ENCODE measurements around the gene RCOR1. TPM values are rescaled to one million over a fixed set of nuclear protein-coding genes. Genes with fewer than 3 reads are reported as not detected.

RCOR1 gene
- total and polyA plus RNA-seq, 4 donors, result 13.7 to 19.1 (median 16.9) TPM

DNA sequence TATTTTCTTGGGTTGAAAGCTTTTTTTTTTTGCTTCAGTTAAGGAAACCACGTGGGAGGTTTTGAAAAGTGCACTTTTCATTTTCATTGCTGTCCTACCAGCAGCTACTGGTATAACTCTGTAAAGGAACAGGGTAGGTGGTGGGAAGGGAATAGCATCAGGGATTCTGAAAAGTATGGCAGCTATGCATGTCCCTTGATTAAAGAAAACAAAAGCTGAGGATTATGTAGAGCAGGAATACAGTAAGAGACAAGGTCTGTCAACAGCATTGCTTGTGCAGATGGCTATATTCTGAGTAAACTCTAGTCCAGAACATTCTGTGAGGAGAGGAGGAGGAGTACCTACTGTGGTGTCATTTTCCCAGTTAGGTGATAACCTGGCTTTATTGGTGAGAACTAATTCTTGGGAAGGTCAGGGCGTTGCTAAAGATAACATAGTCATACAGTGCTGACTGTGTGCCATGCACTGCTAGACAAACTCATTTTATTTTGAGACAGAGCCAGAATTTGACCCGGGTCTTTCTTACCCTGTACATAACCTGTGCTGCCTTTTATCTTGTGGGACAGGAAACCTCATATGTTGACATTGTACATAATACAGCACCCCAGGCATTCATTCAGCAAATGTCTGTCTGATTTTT is 104.5 kb downstream of the RCOR1 start:
- H3K4me3 ChIP-seq (ENCODE audit: low read depth, low read length), result no peak overlapping the region
- DNase-seq (ENCODE audit: low read depth in 4 of 6, low spot score in 6 of 6), result no peak
- no peaks in the 10 kb centered on the region for H3K9me3 ChIP-seq (ENCODE audit: control insufficient read depth, insufficient read depth, low read length)
- 50% methylated on average over 1 of the region's 3 CpGs for WGBS (ENCODE audit: insufficient coverage)
- H3K27ac ChIP-seq (ENCODE audit: low read depth, low read length), result no peak overlapping the region
- peaks cover 2% of the 10 kb centered on the region for H3K4me1 ChIP-seq (ENCODE audit: control insufficient read depth, insufficient read depth, low read length)
- H3K27me3 ChIP-seq (ENCODE audit: control insufficient read depth, insufficient read depth, low read length), result no peaks in the 10 kb centered on the region
- H3K36me3 ChIP-seq (ENCODE audit: control insufficient read depth, insufficient read depth, low read length), result no peaks in the 10 kb centered on the region

DNA sequence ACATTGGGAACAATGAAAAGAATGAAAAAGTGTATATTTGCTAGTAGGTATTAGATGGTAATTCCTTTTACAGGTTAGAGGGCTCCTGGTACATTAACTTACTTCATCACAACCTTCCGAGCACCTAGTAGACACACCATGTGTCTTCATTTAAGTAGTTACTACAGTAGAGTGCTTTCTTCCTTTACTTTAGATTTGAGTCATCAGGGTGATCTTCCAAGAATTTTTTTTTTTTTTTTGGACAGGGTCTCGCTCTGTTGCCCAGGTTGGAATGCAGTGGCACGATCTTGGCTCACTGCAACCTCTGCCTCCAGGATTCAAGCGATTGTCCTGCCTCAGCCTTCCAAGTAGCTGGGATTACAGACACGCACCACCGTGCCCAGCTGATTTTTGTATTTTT is 105.1 kb downstream of the RCOR1 start:
- H3K27ac ChIP-seq (ENCODE audit: low read depth, low read length), result no peak overlapping the region
- H3K27me3 ChIP-seq (ENCODE audit: control insufficient read depth, insufficient read depth, low read length), result no peaks in the 10 kb centered on the region
- no peak for DNase-seq (ENCODE audit: low read depth in 4 of 6, low spot score in 6 of 6)
- H3K4me1 ChIP-seq (ENCODE audit: control insufficient read depth, insufficient read depth, low read length), result peaks cover 2% of the 10 kb centered on the region
- no peaks in the 10 kb centered on the region for H3K36me3 ChIP-seq (ENCODE audit: control insufficient read depth, insufficient read depth, low read length)
- H3K4me3 ChIP-seq (ENCODE audit: low read depth, low read length), result no peak overlapping the region
- 89% methylated on average over 5 of the region's 6 CpGs for WGBS (ENCODE audit: insufficient coverage)
- no peaks in the 10 kb centered on the region for H3K9me3 ChIP-seq (ENCODE audit: control insufficient read depth, insufficient read depth, low read length)

DNA sequence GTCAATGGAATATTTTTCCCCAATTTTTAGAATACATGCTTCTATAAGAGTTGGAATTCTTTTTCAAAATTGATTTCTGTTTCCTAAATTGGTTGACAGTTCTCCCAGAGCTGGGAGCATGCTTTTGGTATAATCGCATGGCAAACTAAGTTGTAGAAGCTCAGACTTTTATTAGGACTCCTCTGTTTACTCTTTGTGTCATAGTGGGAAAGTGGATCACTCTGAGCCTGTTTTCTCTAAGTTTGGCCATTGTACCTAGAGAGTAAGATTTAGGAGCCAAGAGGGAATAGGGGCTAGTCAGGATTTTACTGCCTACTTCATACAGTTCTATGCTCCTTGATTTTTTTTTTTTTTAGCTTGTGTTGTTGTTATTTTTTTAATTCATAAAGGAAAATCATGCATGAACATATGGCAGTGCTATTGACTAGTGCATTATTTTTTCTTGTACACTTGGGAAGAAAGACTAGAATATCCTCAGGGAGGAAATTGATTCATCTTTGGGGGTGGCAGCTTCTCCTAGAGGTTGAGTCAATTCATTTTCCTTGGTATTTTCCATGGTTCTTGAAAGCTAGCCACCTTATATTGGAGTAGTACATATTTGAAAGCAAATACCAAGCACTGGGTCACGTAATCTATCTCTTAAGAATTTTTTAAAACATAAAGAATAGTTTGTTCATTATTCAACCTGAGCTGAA is 107.1 kb downstream of the RCOR1 start:
- peaks cover 3% of the 10 kb centered on the region for H3K9me3 ChIP-seq (ENCODE audit: control insufficient read depth, insufficient read depth, low read length)
- H3K27me3 ChIP-seq (ENCODE audit: control insufficient read depth, insufficient read depth, low read length), result no peaks in the 10 kb centered on the region
- peaks cover 3% of the 10 kb centered on the region for H3K36me3 ChIP-seq (ENCODE audit: control insufficient read depth, insufficient read depth, low read length)
- no peak overlapping the region for H3K27ac ChIP-seq (ENCODE audit: low read depth, low read length)
- WGBS (ENCODE audit: insufficient coverage), result no CpG with 5 or more reads among the region's 2 CpGs
- peaks cover 2% of the 10 kb centered on the region for H3K4me1 ChIP-seq (ENCODE audit: control insufficient read depth, insufficient read depth, low read length)
- H3K4me3 ChIP-seq (ENCODE audit: low read depth, low read length), result no peak overlapping the region
- DNase-seq (ENCODE audit: low read depth in 4 of 6, low spot score in 6 of 6), result no peak

DNA sequence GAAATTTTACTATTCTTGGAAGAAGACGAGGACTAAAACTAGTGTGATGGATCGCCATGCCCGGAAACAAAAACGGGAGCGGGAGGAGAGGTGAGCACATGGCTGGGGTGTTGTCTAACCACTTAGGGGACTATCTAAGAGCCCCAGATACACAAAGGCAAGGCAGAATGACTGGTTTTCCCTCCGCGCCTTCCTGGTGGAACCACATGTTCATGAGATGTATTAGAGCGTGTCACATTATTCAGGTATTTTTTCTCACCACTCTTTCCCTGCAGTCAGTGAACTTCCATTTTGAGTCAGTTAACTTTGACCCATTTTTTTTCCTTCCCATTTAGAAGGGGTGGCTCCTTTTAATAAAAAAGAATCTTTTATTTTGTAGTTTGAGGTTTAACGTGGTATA is 116.0 kb downstream of the RCOR1 start:
- Histone ChIP-seq H3K4me1 (ENCODE audit: control insufficient read depth, insufficient read depth, low read length) (no peaks in the 10 kb centered on the region), H3K36me3 (ENCODE audit: control insufficient read depth, insufficient read depth, low read length) (peaks cover 6% of the 10 kb centered on the region), H3K27me3 (ENCODE audit: control insufficient read depth, insufficient read depth, low read length) (no peaks in the 10 kb centered on the region), H3K4me3 (ENCODE audit: low read depth, low read length) (no peak overlapping the region), H3K9me3 (ENCODE audit: control insufficient read depth, insufficient read depth, low read length) (no peaks in the 10 kb centered on the region), H3K27ac (ENCODE audit: low read depth, low read length) (no peak overlapping the region)
- 97% methylated on average over 6 of the region's 9 CpGs for WGBS (ENCODE audit: insufficient coverage)
- no peak for DNase-seq (ENCODE audit: low read depth in 4 of 6, low spot score in 6 of 6)

DNA sequence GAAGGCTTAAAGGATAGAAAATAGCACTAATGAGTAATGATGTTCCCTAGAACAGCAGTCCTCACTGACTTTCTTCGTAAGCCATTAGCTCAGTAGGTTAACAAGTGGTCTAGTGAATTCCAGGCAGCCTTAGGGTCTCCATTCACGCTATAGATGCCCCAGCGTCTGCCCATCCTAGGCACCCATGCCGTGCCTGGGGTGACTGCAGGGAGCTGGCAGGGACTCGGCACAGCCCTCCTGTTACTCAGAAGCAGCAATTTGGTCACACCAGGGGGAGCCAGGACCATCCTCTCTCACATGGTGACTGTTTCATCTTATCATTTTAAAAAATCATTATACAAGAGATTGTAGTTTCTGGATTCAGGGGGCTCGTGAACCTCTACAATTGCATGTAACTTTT is 118.8 kb downstream of the RCOR1 start:
- Histone ChIP-seq H3K36me3 (ENCODE audit: control insufficient read depth, insufficient read depth, low read length) (peaks cover 6% of the 10 kb centered on the region), H3K27me3 (ENCODE audit: control insufficient read depth, insufficient read depth, low read length) (no peaks in the 10 kb centered on the region), H3K4me1 (ENCODE audit: control insufficient read depth, insufficient read depth, low read length) (no peaks in the 10 kb centered on the region), H3K27ac (ENCODE audit: low read depth, low read length) (no peak overlapping the region), H3K4me3 (ENCODE audit: low read depth, low read length) (no peak overlapping the region), H3K9me3 (ENCODE audit: control insufficient read depth, insufficient read depth, low read length) (no peaks in the 10 kb centered on the region)
- no peak for DNase-seq (ENCODE audit: low read depth in 4 of 6, low spot score in 6 of 6)
- 72% methylated on average over 5 of the region's 6 CpGs for WGBS (ENCODE audit: insufficient coverage)

DNA sequence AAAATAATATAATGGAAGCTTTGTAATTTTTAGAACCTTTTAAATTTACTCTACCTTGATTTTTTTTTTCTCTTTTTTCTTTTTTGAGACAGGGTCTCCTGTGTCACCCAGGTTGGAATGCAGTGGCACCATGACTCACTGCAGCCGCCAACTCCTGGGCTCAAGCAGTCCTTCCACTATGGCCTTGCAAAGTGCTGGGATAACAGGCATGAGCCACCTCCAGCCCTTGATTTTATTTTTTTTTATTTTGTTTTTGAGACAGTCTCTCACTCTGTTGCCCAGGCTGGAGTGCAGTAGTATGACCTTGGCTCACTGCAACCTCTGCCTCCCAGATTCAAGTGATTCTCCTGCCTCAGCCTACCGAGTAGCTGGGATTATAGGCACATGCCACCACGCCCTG is 119.5 kb downstream of the RCOR1 start:
- WGBS (ENCODE audit: insufficient coverage), result 100% methylated on average over 1 of the region's 3 CpGs
- Histone ChIP-seq H3K4me3 (ENCODE audit: low read depth, low read length) (no peak overlapping the region), H3K27me3 (ENCODE audit: control insufficient read depth, insufficient read depth, low read length) (no peaks in the 10 kb centered on the region), H3K27ac (ENCODE audit: low read depth, low read length) (no peak overlapping the region), H3K9me3 (ENCODE audit: control insufficient read depth, insufficient read depth, low read length) (no peaks in the 10 kb centered on the region), H3K4me1 (ENCODE audit: control insufficient read depth, insufficient read depth, low read length) (no peaks in the 10 kb centered on the region), H3K36me3 (ENCODE audit: control insufficient read depth, insufficient read depth, low read length) (peaks cover 6% of the 10 kb centered on the region)
- DNase-seq (ENCODE audit: low read depth in 4 of 6, low spot score in 6 of 6), result no peak

DNA sequence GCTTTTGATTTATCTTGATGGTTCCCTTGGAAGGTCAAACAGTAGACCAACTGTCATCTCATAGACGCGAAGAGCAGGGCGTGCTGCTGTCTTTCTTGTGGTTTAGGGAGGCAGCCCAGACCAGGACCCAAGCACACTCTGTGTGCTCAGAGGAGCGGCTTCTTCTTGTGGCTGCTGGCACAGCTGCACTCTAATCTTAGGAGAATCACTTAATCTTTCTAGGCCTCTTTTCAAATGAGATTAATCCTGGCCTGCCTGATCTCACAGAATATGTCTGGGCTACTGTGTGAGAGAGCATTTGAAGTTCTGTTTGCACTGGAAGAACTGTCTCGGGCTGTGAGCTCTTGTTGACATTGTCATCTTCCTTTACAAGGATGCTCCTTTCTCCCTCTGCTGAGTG is 124.8 kb downstream of the RCOR1 start:
- H3K27me3 ChIP-seq (ENCODE audit: control insufficient read depth, insufficient read depth, low read length), result no peaks in the 10 kb centered on the region
- H3K36me3 ChIP-seq (ENCODE audit: control insufficient read depth, insufficient read depth, low read length), result peaks cover 4% of the 10 kb centered on the region
- no peaks in the 10 kb centered on the region for H3K4me1 ChIP-seq (ENCODE audit: control insufficient read depth, insufficient read depth, low read length)
- H3K4me3 ChIP-seq (ENCODE audit: low read depth, low read length), result no peak overlapping the region
- no peaks in the 10 kb centered on the region for H3K9me3 ChIP-seq (ENCODE audit: control insufficient read depth, insufficient read depth, low read length)
- no peak overlapping the region for H3K27ac ChIP-seq (ENCODE audit: low read depth, low read length)
- DNase-seq (ENCODE audit: low read depth in 4 of 6, low spot score in 6 of 6), result no peak
- WGBS (ENCODE audit: insufficient coverage), result 90% methylated on average over 4 of the region's 5 CpGs

DNA sequence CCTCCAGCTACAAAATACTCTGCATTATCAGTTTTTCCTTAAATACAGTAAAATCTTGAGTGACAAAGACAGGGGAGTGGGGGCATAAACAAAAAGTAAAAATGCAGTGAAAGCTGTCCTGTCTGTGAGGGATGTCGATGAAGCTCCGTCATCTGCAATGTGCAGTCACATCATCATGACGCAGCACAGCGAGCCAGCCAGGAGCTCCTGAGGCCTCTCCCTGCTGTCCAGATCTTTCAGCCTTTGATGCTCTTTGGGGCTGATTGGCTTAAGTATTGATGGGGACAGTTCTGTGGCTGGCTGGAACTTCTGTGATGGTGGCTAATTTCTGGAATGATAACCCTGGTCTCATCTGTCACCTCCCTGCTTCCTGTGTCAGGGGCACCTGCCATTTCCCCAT is 130.2 kb downstream of the RCOR1 start:
- peaks cover 24% of the 10 kb centered on the region for H3K36me3 ChIP-seq (ENCODE audit: control insufficient read depth, insufficient read depth, low read length)

DNA sequence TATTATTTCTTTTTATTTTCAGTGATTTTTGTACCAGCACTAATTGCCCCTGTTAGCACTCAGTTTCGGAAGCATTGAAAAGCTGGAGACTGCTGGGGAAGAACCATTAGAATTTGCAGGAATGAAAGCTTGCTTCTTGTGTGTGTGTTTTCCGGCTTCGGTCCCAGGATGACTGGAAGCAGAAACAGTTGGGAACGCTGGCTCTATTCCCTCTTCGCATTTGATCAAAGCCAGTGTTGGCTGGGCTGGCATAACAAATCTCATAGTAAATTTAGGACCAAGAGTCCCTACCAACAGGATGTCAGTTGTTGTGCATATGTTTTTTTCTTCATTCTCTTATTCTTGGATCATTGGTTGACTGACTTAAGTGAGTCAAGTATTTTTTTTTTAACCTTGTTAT is 131.2 kb downstream of the RCOR1 start:
- WGBS (ENCODE audit: insufficient coverage), result 83% methylated on average over 4 of the region's 5 CpGs
- H3K27me3 ChIP-seq (ENCODE audit: control insufficient read depth, insufficient read depth, low read length), result no peaks in the 10 kb centered on the region
- peaks cover 19% of the 10 kb centered on the region for H3K4me1 ChIP-seq (ENCODE audit: control insufficient read depth, insufficient read depth, low read length)
- H3K36me3 ChIP-seq (ENCODE audit: control insufficient read depth, insufficient read depth, low read length), result peaks cover 24% of the 10 kb centered on the region
- H3K9me3 ChIP-seq (ENCODE audit: control insufficient read depth, insufficient read depth, low read length), result no peaks in the 10 kb centered on the region
- no peak overlapping the region for H3K27ac ChIP-seq (ENCODE audit: low read depth, low read length)
- H3K4me3 ChIP-seq (ENCODE audit: low read depth, low read length), result no peak overlapping the region
- DNase-seq (ENCODE audit: low read depth in 4 of 6, low spot score in 6 of 6), result peak in 1 of 6 donors; percentile 93

More for the DNA sequence above, 130.2 kb downstream of the RCOR1 start:
- no peak for DNase-seq (ENCODE audit: low read depth in 4 of 6, low spot score in 6 of 6)
- no peaks in the 10 kb centered on the region for H3K27me3 ChIP-seq (ENCODE audit: control insufficient read depth, insufficient read depth, low read length)
- no peak overlapping the region for H3K27ac ChIP-seq (ENCODE audit: low read depth, low read length)
- H3K4me3 ChIP-seq (ENCODE audit: low read depth, low read length), result no peak overlapping the region
- 100% methylated on average over 4 of the region's 4 CpGs for WGBS (ENCODE audit: insufficient coverage)
- H3K4me1 ChIP-seq (ENCODE audit: control insufficient read depth, insufficient read depth, low read length), result peaks cover 12% of the 10 kb centered on the region
- H3K9me3 ChIP-seq (ENCODE audit: control insufficient read depth, insufficient read depth, low read length), result no peaks in the 10 kb centered on the region
